ENCODE data around the gene RSRC2.

GRCh38 chr12:122503783-122504590 lies 22.7 kb downstream of the RSRC2 start:
- TF ChIP-seq POLR2A (IDR thresholded peaks at IDR 0.05; ENCODE audit: low read length): no peak
- no peak for TF ChIP-seq GATA1 (IDR thresholded peaks at IDR 0.05; ENCODE audit: low read depth, low read length)

All from erythroblast (primary cell).